ENCODE measurements around the gene RTTN. TPM values are rescaled to one million over a fixed set of nuclear protein-coding genes. Genes with fewer than 3 reads are reported as not detected.

The RTTN gene
- polyA plus RNA-seq, 1 donor (not counting 4 experiments of a cell fraction or from before 2014, with no cell fraction given): 77.3 TPM

DNA sequence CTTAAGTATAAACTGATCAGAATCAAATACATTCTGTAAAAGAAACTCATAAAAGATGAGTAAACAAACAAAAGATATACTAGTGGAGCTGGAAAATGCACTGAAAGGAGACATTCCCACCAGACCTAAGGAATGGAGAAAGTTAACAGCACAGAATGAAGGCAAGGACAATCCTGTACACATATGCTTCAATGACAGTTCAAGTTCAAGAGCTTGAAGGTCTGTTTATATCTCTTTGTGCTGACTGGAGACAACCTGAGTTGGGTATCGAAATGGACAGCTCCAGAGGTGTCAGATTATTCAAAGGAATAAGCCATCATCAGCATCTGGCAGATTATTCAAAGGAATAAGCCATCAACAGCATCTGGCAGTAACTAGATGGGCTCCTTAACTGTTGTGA, 184.0 kb downstream of the RTTN start:
- H3K27me3 ChIP-seq (ENCODE audit: control insufficient read depth, extremely low read depth, insufficient read depth, low read length): no peaks in the 10 kb centered on the region
- H3K9ac ChIP-seq (ENCODE audit: control insufficient read depth, extremely low read depth, insufficient read depth, low read length): no peak overlapping the region
- FAIRE-seq (peak; percentile 63), DNase-seq (ENCODE audit: low read depth, low spot score) (no peak)
- peaks cover 38 to 56% of the 10 kb centered on the region in 2 experiments for H3K36me3 ChIP-seq (ENCODE audit: control insufficient read depth in 2 of 2, extremely low read depth in 1 of 2, insufficient read depth in 2 of 2, low read length in 2 of 2)
- H4K20me1 ChIP-seq (ENCODE audit: control insufficient read depth, extremely low read depth, insufficient read depth, low read length): no peaks in the 10 kb centered on the region
- H3K9me3 ChIP-seq (ENCODE audit: control insufficient read depth, low read depth, low read length): no peaks in the 10 kb centered on the region
- no peaks in the 10 kb centered on the region for H3K4me1 ChIP-seq (ENCODE audit: control insufficient read depth, extremely low read depth, insufficient read depth, low read length)
- H3K4me2 ChIP-seq (ENCODE audit: control insufficient read depth, extremely low read depth, insufficient read depth, low read depth, low read length): no peak overlapping the region
- peaks cover 24% of the 10 kb centered on the region for H3K79me2 ChIP-seq (ENCODE audit: control insufficient read depth, insufficient read depth, low read length)
- no peak overlapping the region for H3K27ac ChIP-seq (ENCODE audit: control insufficient read depth, insufficient read depth, low read length)
- TF ChIP-seq, protein P1, sequence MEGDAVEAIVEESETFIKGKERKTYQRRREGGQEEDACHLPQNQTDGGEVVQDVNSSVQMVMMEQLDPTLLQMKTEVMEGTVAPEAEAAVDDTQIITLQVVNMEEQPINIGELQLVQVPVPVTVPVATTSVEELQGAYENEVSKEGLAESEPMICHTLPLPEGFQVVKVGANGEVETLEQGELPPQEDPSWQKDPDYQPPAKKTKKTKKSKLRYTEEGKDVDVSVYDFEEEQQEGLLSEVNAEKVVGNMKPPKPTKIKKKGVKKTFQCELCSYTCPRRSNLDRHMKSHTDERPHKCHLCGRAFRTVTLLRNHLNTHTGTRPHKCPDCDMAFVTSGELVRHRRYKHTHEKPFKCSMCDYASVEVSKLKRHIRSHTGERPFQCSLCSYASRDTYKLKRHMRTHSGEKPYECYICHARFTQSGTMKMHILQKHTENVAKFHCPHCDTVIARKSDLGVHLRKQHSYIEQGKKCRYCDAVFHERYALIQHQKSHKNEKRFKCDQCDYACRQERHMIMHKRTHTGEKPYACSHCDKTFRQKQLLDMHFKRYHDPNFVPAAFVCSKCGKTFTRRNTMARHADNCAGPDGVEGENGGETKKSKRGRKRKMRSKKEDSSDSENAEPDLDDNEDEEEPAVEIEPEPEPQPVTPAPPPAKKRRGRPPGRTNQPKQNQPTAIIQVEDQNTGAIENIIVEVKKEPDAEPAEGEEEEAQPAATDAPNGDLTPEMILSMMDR (optimal IDR thresholded peaks at IDR 0.05 in 1 of 3, IDR thresholded peaks at IDR 0.05 in 1 of 3, conservative IDR thresholded peaks at IDR 0.05 in 1 of 3; ENCODE audit: extremely low read depth in 1 of 3, insufficient read depth in 2 of 3, low read length in 3 of 3): no peak
- TF ChIP-seq EZH2 (IDR thresholded peaks at IDR 0.05; ENCODE audit: low read length): no peak
- dilution Hi-C loops (cut with MboI; ENCODE audit: extremely low pct_ligation_motif_present, low sequenced_read_pairs): no loop called here
- H2AFZ ChIP-seq (ENCODE audit: control insufficient read depth, low read length): no peak overlapping the region
- no peak overlapping the region for H3K4me3 ChIP-seq (ENCODE audit: control insufficient read depth in 2 of 3, extremely low read depth in 1 of 3, insufficient read depth in 2 of 3, low read depth in 1 of 3, low read length in 3 of 3)
- no peaks in the 10 kb centered on the region for H3K9me1 ChIP-seq (ENCODE audit: control insufficient read depth, extremely low read depth, insufficient read depth, low read length)

DNA sequence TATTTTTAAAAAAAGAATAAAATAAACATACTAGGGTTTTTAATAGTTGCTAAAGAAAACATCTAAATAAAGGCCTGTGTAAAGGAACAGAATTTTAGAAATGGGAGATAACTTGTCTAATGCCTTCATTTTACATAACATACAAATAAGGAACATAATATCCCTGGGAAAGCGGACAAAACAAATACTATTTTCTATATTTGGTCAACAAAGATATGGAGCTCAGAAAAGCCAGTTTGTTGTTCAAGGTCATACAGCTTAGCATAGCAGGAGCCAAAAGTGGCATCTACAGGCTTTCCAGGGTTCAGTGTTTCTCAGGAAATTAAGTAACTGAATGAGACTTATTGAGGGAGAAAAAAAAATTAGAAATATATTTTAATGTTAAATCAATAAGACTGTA, 184.4 kb downstream of the RTTN start:
- H3K4me1 ChIP-seq (ENCODE audit: control insufficient read depth, extremely low read depth, insufficient read depth, low read length): no peaks in the 10 kb centered on the region
- no peaks in the 10 kb centered on the region for H4K20me1 ChIP-seq (ENCODE audit: control insufficient read depth, extremely low read depth, insufficient read depth, low read length)
- no peak for FAIRE-seq
- dilution Hi-C loops (cut with MboI; ENCODE audit: extremely low pct_ligation_motif_present, low sequenced_read_pairs): no loop called here
- DNase-seq (ENCODE audit: low read depth, low spot score): no peak
- H2AFZ ChIP-seq (ENCODE audit: control insufficient read depth, low read length): no peak overlapping the region
- peaks cover 39 to 56% of the 10 kb centered on the region in 2 experiments for H3K36me3 ChIP-seq (ENCODE audit: control insufficient read depth in 2 of 2, extremely low read depth in 1 of 2, insufficient read depth in 2 of 2, low read length in 2 of 2)
- no peak overlapping the region for H3K4me3 ChIP-seq (ENCODE audit: control insufficient read depth in 2 of 3, extremely low read depth in 1 of 3, insufficient read depth in 2 of 3, low read depth in 1 of 3, low read length in 3 of 3)
- H3K4me2 ChIP-seq (ENCODE audit: control insufficient read depth, extremely low read depth, insufficient read depth, low read depth, low read length): no peak overlapping the region
- H3K27me3 ChIP-seq (ENCODE audit: control insufficient read depth, extremely low read depth, insufficient read depth, low read length): no peaks in the 10 kb centered on the region
- no peak for TF ChIP-seq EZH2 (IDR thresholded peaks at IDR 0.05; ENCODE audit: low read length)
- TF ChIP-seq, protein P1 (optimal IDR thresholded peaks at IDR 0.05 in 1 of 3, IDR thresholded peaks at IDR 0.05 in 1 of 3, conservative IDR thresholded peaks at IDR 0.05 in 1 of 3; ENCODE audit: extremely low read depth in 1 of 3, insufficient read depth in 2 of 3, low read length in 3 of 3): no peak
- peaks cover 21% of the 10 kb centered on the region for H3K79me2 ChIP-seq (ENCODE audit: control insufficient read depth, insufficient read depth, low read length)
- no peaks in the 10 kb centered on the region for H3K9me1 ChIP-seq (ENCODE audit: control insufficient read depth, extremely low read depth, insufficient read depth, low read length)
- no peaks in the 10 kb centered on the region for H3K9me3 ChIP-seq (ENCODE audit: control insufficient read depth, low read depth, low read length)
- H3K27ac ChIP-seq (ENCODE audit: control insufficient read depth, insufficient read depth, low read length): no peak overlapping the region
- no peak overlapping the region for H3K9ac ChIP-seq (ENCODE audit: control insufficient read depth, extremely low read depth, insufficient read depth, low read length)

Data from keratinocyte (primary cell).